ENCODE measurements around the gene SORCS2. TPM values are rescaled to one million over a fixed set of nuclear protein-coding genes. Genes with fewer than 3 reads are reported as not detected.

Gene SORCS2
- total and polyA plus RNA-seq, 2 of the 13 experiments (the other 11 are each of a cell fraction or from before 2014, with no cell fraction given): 0.82 to 1.0 TPM

DNA sequence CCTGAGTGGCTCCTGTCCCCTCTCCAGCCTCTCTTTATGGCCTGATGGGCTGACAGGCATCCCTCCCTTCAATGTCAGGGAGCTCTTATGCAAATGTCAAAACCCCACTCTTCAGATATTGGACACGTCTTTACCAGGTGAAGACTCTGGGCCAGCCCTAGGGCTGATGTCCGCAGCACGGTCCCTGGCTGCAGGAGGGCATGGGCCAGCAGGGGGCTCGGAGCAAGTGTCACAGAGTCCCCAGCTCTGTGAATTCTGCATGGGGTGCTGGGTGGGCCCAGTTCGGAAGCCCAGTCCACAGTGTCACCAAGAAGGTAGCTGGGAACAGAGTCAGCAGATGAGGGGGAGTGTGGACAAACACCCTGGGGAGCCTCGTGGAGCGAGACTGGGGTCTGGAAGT, 282.0 kb downstream of the SORCS2 start:
- Histone ChIP-seq H3K9me3 (ENCODE audit: low read length) (no peaks in the 10 kb centered on the region), H3K9ac (ENCODE audit: insufficient read depth, low read depth, low read length) (no peak overlapping the region), H3K4me3 (replicated peaks in 1 of 3; ENCODE audit: insufficient read depth in 1 of 3, low read depth in 2 of 3, low read length in 3 of 3) (no peak overlapping the region), H3K4me1 (ENCODE audit: insufficient read depth, low read length) (peaks cover 6% of the 10 kb centered on the region), H2AFZ (ENCODE audit: low read length) (no peak overlapping the region), H3K4me2 (ENCODE audit: low read depth, low read length) (no peak overlapping the region), H4K20me1 (ENCODE audit: insufficient read depth, low read length) (no peaks in the 10 kb centered on the region), H3K79me2 (ENCODE audit: insufficient read depth, low read length) (no peaks in the 10 kb centered on the region), H3K27ac (ENCODE audit: extremely low read length, insufficient read depth, low read length) (no peak overlapping the region), H3K36me3 (replicated peaks in 1 of 2; ENCODE audit: control insufficient read depth in 1 of 2, insufficient read depth in 2 of 2, low read length in 2 of 2) (no peaks in the 10 kb centered on the region), H3K27me3 (ENCODE audit: control insufficient read depth in 1 of 2, insufficient read depth in 2 of 2, low read length in 2 of 2) (peaks cover 0 to 50% of the 10 kb centered on the region in 2 experiments; a peak in 4 of 5 replicates)
- in situ Hi-C loops (cut with HindIII; ENCODE audit: extremely low pct_ligation_motif_present, low pct_unique_long_range_greater_than_20kb): no loop called here
- no TSS peak for BruUV-seq (replicated peaks)
- intact Hi-C loops (cut with micrococcal nuclease; ENCODE audit: unreplicated experiment): no loop called here
- DNase-seq (ENCODE audit: low spot score): no peak
- FAIRE-seq: no peak
- TF ChIP-seq NFKBIZ (CRISPR knock-in tag; IDR thresholded peaks at IDR 0.05) (no peak), STAG1 (CRISPR knock-in tag; IDR thresholded peaks at IDR 0.05) (peak; percentile 18; the same call in 1 of the 2 replicates), ZNF747 (CRISPR knock-in tag; IDR thresholded peaks at IDR 0.05; ENCODE audit: borderline replicate concordance) (no peak), RAD21 (CRISPR knock-in tag; IDR thresholded peaks at IDR 0.05) (peak; percentile 11; the same call in 1 of the 2 replicates)
- 0% methylated on average over 1 of the region's 7 CpGs for WGBS (ENCODE audit: low lambda C conversion rate)
- POLR2A ChIA-PET: no interaction called here
- CTCF ChIA-PET (ENCODE audit: low intra/inter-chr PET ratio, low total read pairs): no interaction called here
- ATAC-seq: peak; percentile 60

GRCh38 chr4:7475207-7475606, 282.9 kb downstream of the SORCS2 start:
- Histone ChIP-seq H2AFZ (ENCODE audit: low read length) (no peak overlapping the region), H3K79me2 (ENCODE audit: insufficient read depth, low read length) (no peaks in the 10 kb centered on the region), H3K27ac (ENCODE audit: extremely low read length, insufficient read depth, low read length) (no peak overlapping the region), H3K9ac (ENCODE audit: insufficient read depth, low read depth, low read length) (no peak overlapping the region), H4K20me1 (ENCODE audit: insufficient read depth, low read length) (no peaks in the 10 kb centered on the region), H3K4me2 (ENCODE audit: low read depth, low read length) (no peak overlapping the region), H3K9me3 (ENCODE audit: low read length) (no peaks in the 10 kb centered on the region), H3K4me3 (replicated peaks in 1 of 3; ENCODE audit: insufficient read depth in 1 of 3, low read depth in 2 of 3, low read length in 3 of 3) (no peak overlapping the region), H3K27me3 (ENCODE audit: control insufficient read depth in 1 of 2, insufficient read depth in 2 of 2, low read length in 2 of 2) (peaks cover 1 to 57% of the 10 kb centered on the region in 2 experiments; a peak in 4 of 5 replicates), H3K4me1 (ENCODE audit: insufficient read depth, low read length) (peaks cover 6% of the 10 kb centered on the region), H3K36me3 (replicated peaks in 1 of 2; ENCODE audit: control insufficient read depth in 1 of 2, insufficient read depth in 2 of 2, low read length in 2 of 2) (no peaks in the 10 kb centered on the region)
- FAIRE-seq (no peak), ATAC-seq (no peak), DNase-seq (ENCODE audit: low spot score) (no peak)
- no TSS peak for BruUV-seq (replicated peaks)
- CTCF ChIA-PET (ENCODE audit: low intra/inter-chr PET ratio, low total read pairs): no interaction called here
- intact Hi-C loops (cut with micrococcal nuclease; ENCODE audit: unreplicated experiment): no loop called here
- WGBS (ENCODE audit: low lambda C conversion rate): 51% methylated on average over 2 of the region's 5 CpGs
- in situ Hi-C loops (cut with HindIII; ENCODE audit: extremely low pct_ligation_motif_present, low pct_unique_long_range_greater_than_20kb): no loop called here
- POLR2A ChIA-PET: no interaction called here
- TF ChIP-seq, protein P1, sequence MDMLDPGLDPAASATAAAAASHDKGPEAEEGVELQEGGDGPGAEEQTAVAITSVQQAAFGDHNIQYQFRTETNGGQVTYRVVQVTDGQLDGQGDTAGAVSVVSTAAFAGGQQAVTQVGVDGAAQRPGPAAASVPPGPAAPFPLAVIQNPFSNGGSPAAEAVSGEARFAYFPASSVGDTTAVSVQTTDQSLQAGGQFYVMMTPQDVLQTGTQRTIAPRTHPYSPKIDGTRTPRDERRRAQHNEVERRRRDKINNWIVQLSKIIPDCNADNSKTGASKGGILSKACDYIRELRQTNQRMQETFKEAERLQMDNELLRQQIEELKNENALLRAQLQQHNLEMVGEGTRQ (IDR thresholded peaks at IDR 0.05; ENCODE audit: low read depth, low read length): no peak
- TF ChIP-seq, protein P1 (CRISPR knock-in tag; IDR thresholded peaks at IDR 0.05; ENCODE audit: borderline replicate concordance): no peak
- TF ChIP-seq ZBTB10 (CRISPR knock-in tag; IDR thresholded peaks at IDR 0.05; ENCODE audit: borderline replicate concordance) (no peak), ZNF160 (CRISPR knock-in tag; IDR thresholded peaks at IDR 0.05) (no peak), NFATC3 (CRISPR knock-in tag; IDR thresholded peaks at IDR 0.05) (no peak), ZFAT (CRISPR knock-in tag; conservative IDR thresholded peaks at IDR 0.05) (no peak), KAT7 (CRISPR knock-in tag; IDR thresholded peaks at IDR 0.05; ENCODE audit: borderline replicate concordance) (no peak), ZNF383 (CRISPR knock-in tag; IDR thresholded peaks at IDR 0.05; ENCODE audit: borderline replicate concordance) (no peak), ZNF446 (CRISPR knock-in tag; IDR thresholded peaks at IDR 0.05) (no peak), NCOA2 (CRISPR knock-in tag; IDR thresholded peaks at IDR 0.05) (no peak), ZNF10 (CRISPR knock-in tag; IDR thresholded peaks at IDR 0.05; ENCODE audit: borderline replicate concordance, low read depth) (no peak)
- TF ChIP-seq, protein P2, sequence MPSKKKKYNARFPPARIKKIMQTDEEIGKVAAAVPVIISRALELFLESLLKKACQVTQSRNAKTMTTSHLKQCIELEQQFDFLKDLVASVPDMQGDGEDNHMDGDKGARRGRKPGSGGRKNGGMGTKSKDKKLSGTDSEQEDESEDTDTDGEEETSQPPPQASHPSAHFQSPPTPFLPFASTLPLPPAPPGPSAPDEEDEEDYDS (CRISPR knock-in tag; IDR thresholded peaks at IDR 0.05): no peak
